A549 treated with AZD9567 at 1 μM for 4 hours (cell line): ENCODE data around the gene BUB3. TPM values are rescaled to one million over a fixed set of nuclear protein-coding genes. Genes with fewer than 3 reads are reported as not detected.

Source experiments
- total RNA-seq: library from RNA; stranded (reverse); fragments of 200-300 nt; extraction: Qiagen RNA extraction; gene quantifications from 5 replicates; pipeline ENCODE4 v1.2.3, GENCODE V29; 2022; ENCODE audit not compliant: insufficient read depth

The BUB3 gene, protein sequence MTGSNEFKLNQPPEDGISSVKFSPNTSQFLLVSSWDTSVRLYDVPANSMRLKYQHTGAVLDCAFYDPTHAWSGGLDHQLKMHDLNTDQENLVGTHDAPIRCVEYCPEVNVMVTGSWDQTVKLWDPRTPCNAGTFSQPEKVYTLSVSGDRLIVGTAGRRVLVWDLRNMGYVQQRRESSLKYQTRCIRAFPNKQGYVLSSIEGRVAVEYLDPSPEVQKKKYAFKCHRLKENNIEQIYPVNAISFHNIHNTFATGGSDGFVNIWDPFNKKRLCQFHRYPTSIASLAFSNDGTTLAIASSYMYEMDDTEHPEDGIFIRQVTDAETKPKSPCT
- total RNA-seq, result 163 to 238 TPM (median 176 TPM) in 5 replicates

DNA sequence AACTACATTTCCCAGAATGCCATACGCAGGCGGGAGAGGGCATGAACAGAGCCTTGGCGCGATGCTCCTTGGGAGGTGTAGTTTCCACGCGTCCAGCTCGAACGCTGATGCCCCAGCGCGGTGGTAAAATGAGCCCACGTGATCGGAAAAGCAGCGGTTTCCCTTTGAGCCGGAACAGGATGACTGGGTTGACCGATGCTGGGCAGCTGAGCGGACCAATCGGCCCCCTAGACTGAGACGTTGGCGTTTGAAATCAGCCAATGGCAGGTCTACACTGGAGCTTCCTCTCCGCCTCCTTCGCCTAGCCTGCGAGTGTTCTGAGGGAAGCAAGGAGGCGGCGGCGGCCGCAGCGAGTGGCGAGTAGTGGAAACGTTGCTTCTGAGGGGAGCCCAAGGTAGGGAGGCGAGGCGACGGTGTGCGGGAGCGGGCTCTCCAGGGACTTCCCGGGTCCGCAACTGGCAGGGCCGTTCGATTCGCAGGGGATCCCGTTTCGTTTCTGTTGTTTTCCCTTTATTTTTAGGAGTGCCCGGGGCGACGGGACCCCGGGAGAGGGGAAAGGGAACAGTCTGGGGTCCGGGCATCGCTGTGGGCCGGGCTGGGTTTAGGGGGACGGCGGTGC, at the start of gene BUB3:
Gene BUB3 (plus strand): TSS at position 311 of the 619 bp plus-strand sequence. CDS start 516 bp downstream, outside the sequence.

DNA sequence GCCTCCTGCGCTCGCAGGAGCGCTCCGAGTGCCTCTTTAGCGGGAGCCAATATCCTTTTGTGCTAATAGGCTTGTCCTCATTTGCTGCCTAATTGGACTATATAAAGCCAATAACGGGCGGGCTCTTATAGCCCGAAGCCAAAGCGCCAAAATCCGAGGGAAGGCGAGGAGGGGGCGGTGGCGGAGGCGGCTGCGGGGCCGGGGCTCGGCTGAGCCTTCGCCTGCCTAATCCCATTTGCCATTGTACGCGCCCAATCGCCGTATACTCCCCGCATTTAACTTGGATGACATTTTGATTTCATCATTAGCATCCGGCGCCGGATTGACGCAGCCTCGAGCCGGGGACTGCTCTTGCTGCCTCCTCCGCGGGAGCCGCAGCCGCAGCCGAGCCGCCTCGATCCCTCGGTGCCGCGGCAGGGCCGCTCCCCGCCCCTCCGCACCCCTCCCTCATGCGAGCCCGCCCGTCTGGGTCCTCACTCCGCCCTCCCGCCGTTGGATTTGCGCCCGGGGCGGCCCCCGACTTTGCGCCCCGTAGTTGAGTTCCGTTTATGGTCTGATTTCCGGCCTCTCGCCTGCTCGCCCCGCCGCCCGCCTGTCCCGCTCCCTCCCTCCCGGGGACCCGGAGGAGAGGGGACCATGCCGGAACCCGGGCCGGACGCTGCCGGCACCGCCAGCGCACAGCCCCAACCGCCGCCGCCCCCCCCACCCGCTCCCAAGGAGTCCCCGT, 18.6 kb upstream of the BUB3 start, which contains the start of gene HMX3:
Gene HMX3 (plus strand): TSS at position 556 of the 727 bp plus-strand sequence. CDS start 81 bp downstream, at position 637.

DNA sequence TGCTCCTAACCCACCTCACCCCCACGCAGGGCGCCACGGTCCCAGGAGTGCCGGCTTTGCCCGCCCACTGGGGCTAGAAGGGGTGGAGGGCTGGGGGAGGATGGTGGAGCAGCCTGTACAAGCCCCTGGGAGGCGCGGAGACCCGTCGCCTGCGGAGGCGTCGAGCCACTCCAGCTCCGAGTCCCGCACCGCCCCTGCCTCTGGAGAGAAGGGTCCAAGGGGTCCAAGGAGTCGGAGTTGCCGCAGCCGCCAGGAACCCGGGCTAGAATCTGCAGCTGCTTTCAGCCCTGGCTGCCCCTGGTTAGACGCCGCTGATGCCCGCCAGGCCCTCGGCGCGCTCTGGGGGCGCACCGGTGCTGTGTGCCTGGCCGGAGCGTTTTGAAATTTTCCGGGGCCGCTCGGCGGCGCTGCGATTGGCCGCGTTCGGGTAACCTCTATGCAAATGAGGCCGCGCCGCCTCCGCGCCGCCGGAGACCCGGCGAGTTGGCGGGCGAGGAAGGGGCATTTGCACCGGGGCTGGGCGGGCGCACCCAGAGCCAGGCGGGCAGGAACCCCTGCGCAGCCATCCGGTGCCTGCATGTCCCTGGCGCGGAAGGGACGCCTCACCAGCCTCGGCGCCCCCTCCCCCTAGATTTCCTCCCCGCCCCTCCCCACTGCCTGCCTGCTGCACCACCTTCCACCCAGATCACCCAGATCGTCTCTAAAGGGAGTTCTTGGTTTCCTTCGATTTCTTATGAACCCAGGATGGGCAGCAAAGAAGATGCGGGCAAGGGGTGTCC, 6.4 kb upstream of the BUB3 start, which contains the start of gene HMX2:
Gene HMX2 (plus strand): TSS at position 502 of the 779 bp plus-strand sequence. CDS start 243 bp downstream, at position 745.

Other genes with a start within 250 kb of the BUB3 start
- not detected in 5 replicates for gene FAM24A, start 243.8 kb upstream of the BUB3 start, total RNA-seq
- 6.7 to 18.5 TPM (median 8.6 TPM) in 5 replicates for gene C10orf88, start 200.2 kb upstream of the BUB3 start, total RNA-seq
- 2.8 to 5.8 TPM (median 4.6 TPM) in 5 replicates for gene PSTK, start 174.0 kb upstream of the BUB3 start, total RNA-seq
- gene IKZF5, start 145.6 kb upstream of the BUB3 start, total RNA-seq, result 5.1 to 10.0 TPM (median 7.1 TPM) in 5 replicates
- gene ACADSB, start 145.4 kb upstream of the BUB3 start, total RNA-seq, result 7.6 to 9.5 TPM (median 8.3 TPM) in 5 replicates
- gene HMX3, start 18.4 kb upstream of the BUB3 start, total RNA-seq, result not detected in 5 replicates
- 0.06 to 0.17 TPM (median 0.12 TPM) in 4 of 5 replicates, not detected in the other for gene HMX2, start 6.3 kb upstream of the BUB3 start, total RNA-seq